HepG2 (cell line): Measurements from ENCODE around the gene CRAMP1. TPM values are rescaled to one million over a fixed set of nuclear protein-coding genes. Genes with fewer than 3 reads are reported as not detected.

Source experiments
- AGO2 ChIP-seq: fragments of 200-400 bp; formaldehyde crosslinking; optimal IDR thresholded peaks from 2 replicates; pipeline ENCODE3; 2017; ENCODE audit warnings: mild to moderate bottlenecking, low read depth, low read length, moderate library complexity
- ARNT ChIP-seq: fragments of 450-650 bp; IDR thresholded peaks from 2 replicates; pipeline ENCODE4 v1.6.1; 2017
- DRAP1 ChIP-seq: IDR thresholded peaks from 2 replicates; pipeline ENCODE4 v1.6.1; 2016; ENCODE audit warnings: missing genetic modification reagents, missing compliant biosample characterization
- IKZF1 ChIP-seq: fragments of 450-650 bp; IDR thresholded peaks from 2 replicates; pipeline ENCODE4 v1.7.1; 2016
- KDM2A ChIP-seq: sonication (generic); formaldehyde crosslinking; IDR thresholded peaks from 2 replicates; pipeline ENCODE4 v1.4.0; 2020; ENCODE audit warnings: low read depth, missing genetic modification reagents, borderline replicate concordance
- MAFK ChIP-seq, 2 experiments: IDR thresholded peaks in 1 of 2; conservative IDR thresholded peaks in 1 of 2; 2 replicates each; pipeline ENCODE4 v1.6.1; 2011; ENCODE audit warnings: improper control_type of control experiment in 2 of 2, low read length in 2 of 2
- POLR2AphosphoS2 ChIP-seq: IDR thresholded peaks from 2 replicates; pipeline ENCODE4 v1.6.1; 2011; ENCODE audit warnings: low read depth, low read length, improper control_type of control experiment
- SRF ChIP-seq: IDR thresholded peaks from 2 replicates; pipeline ENCODE4 v1.6.1; 2011; ENCODE audit warnings: mild to moderate bottlenecking, low read depth, low read length, moderate library complexity
- TFE3 ChIP-seq: IDR thresholded peaks from 2 replicates; pipeline ENCODE4 v1.6.1; 2016
- THAP8 ChIP-seq: sonication (generic); formaldehyde crosslinking; IDR thresholded peaks from 2 replicates; pipeline ENCODE4 v1.5.1; 2020; ENCODE audit warnings: missing genetic modification reagents, mild to moderate bottlenecking, borderline replicate concordance
- THRA ChIP-seq: sonication (generic); formaldehyde crosslinking; IDR thresholded peaks from 2 replicates; pipeline ENCODE4 v1.4.0; 2020; ENCODE audit warnings: missing genetic modification reagents, borderline replicate concordance
- ZBTB20 ChIP-seq: sonication (generic); formaldehyde crosslinking; IDR thresholded peaks from 2 replicates; pipeline ENCODE4 v1.8.1; 2023; ENCODE audit warnings: missing genetic modification reagents, low read depth, mild to moderate bottlenecking, borderline replicate concordance
- ZNF543 ChIP-seq: sonication (generic); formaldehyde crosslinking; IDR thresholded peaks from 2 replicates; pipeline ENCODE4 v1.4.0; 2020; ENCODE audit warnings: mild to moderate bottlenecking, missing genetic modification reagents
- ZNF563 ChIP-seq: sonication (generic); formaldehyde crosslinking; IDR thresholded peaks from 2 replicates; pipeline ENCODE4 v1.8.0; 2022; ENCODE audit warnings: mild to moderate bottlenecking, moderate library complexity, missing genetic modification reagents
- ZNF687 ChIP-seq: sonication (generic); formaldehyde crosslinking; IDR thresholded peaks from 2 replicates; pipeline ENCODE4 v1.5.1; 2020; ENCODE audit warnings: mild to moderate bottlenecking, missing genetic modification reagents, moderate library complexity
- polyA plus RNA-seq, 8 experiments: library from polyadenylated mRNA; depleted of rRNA in 3 of 8; stranded (reverse) in 7 of 8; unstranded in 1 of 8; fragments of >200 nt; fragmentation: Illumina TruSeq in 4 of 8; extraction: Trizol in 4 of 8; gene quantifications; 2 replicates each; pipeline versions ENCODE4 v1.2.1 to v1.2.3, GENCODE V29; 2011 to 2016; ENCODE audit warnings: low read depth in 4 of 8, missing spikeins in 1 of 8, mixed read lengths in 1 of 8; ENCODE audit not compliant: insufficient read depth in 1 of 8
- total RNA-seq, 5 experiments: library from RNA; depleted of rRNA; stranded (reverse); fragments of >200 nt; fragmentation: Illumina TruSeq; extraction: Trizol; gene quantifications; 2 replicates each; pipeline ENCODE4 v1.2.3, GENCODE V29; 2016; ENCODE audit warnings: low read depth in 1 of 5
- TF ChIP-seq, protein P1 (sequence below): sonication (generic); formaldehyde crosslinking; IDR thresholded peaks from 2 replicates; pipeline ENCODE4 v1.8.0; 2022; ENCODE audit warnings: missing genetic modification reagents, mild to moderate bottlenecking, moderate library complexity, borderline replicate concordance
- TF ChIP-seq, protein P2 (sequence below): sonication (generic); formaldehyde crosslinking; IDR thresholded peaks from 2 replicates; pipeline ENCODE4 v1.8.0; 2022; ENCODE audit warnings: missing genetic modification reagents, low read depth, mild to moderate bottlenecking, borderline replicate concordance

Gene CRAMP1
- total and polyA plus RNA-seq, 2 of the 13 experiments (the other 11 are each of a cell fraction or from before 2014, with no cell fraction given), result 6.8 to 9.7 TPM

GRCh38 chr16:1610899-1611632, 1.1 kb upstream of the CRAMP1 start (continued):
- TF ChIP-seq THRA (CRISPR knock-in tag), result no peak
- no peak for TF ChIP-seq IKZF1
- TF ChIP-seq, protein P1, sequence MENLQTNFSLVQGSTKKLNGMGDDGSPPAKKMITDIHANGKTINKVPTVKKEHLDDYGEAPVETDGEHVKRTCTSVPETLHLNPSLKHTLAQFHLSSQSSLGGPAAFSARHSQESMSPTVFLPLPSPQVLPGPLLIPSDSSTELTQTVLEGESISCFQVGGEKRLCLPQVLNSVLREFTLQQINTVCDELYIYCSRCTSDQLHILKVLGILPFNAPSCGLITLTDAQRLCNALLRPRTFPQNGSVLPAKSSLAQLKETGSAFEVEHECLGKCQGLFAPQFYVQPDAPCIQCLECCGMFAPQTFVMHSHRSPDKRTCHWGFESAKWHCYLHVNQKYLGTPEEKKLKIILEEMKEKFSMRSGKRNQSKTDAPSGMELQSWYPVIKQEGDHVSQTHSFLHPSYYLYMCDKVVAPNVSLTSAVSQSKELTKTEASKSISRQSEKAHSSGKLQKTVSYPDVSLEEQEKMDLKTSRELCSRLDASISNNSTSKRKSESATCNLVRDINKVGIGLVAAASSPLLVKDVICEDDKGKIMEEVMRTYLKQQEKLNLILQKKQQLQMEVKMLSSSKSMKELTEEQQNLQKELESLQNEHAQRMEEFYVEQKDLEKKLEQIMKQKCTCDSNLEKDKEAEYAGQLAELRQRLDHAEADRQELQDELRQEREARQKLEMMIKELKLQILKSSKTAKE, result no peak
- no peak for TF ChIP-seq THAP8 (CRISPR knock-in tag)
- no peak for TF ChIP-seq MAFK (conservative IDR thresholded peaks at IDR 0.05 in 1 of 2, IDR thresholded peaks at IDR 0.05 in 1 of 2; ENCODE audit: low read length in 2 of 2)
- no peak for TF ChIP-seq ARNT
- TF ChIP-seq, protein P2, sequence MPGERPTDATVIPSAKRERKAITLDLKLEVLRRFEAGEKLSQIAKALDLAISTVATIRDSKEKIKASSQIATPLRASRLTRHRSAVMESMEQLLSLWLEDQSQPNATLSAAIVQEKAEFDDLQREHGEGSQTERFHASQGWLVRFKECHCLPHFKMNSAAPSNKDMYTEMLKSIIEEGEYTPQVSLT (CRISPR knock-in tag), result no peak
- TF ChIP-seq POLR2AphosphoS2, result no peak
- no peak for TF ChIP-seq SRF
- no peak for TF ChIP-seq DRAP1 (CRISPR knock-in tag)
- TF ChIP-seq ZNF687 (CRISPR knock-in tag), result peak; percentile 32
- TF ChIP-seq ZNF563, result peak; percentile 54; the same call in 1 of the 2 replicates
- TF ChIP-seq ZBTB20, result no peak
- no peak for TF ChIP-seq KDM2A (CRISPR knock-in tag)
- TF ChIP-seq TFE3, result no peak
- TF ChIP-seq AGO2, result peak; percentile 59
- TF ChIP-seq ZNF543, result no peak
